Activated CD4-positive, alpha-beta T cell treated with anti-CD3 and anti-CD28 coated beads for 4 hours (primary cell): Measurements from ENCODE around the gene HOXB4.

Experiments
- DNase-seq, 2 donors: peaks; one replicate each; pipeline ENCODE4 v3.0.0-alpha.2; 2020

The HOXB4 gene

DNA sequence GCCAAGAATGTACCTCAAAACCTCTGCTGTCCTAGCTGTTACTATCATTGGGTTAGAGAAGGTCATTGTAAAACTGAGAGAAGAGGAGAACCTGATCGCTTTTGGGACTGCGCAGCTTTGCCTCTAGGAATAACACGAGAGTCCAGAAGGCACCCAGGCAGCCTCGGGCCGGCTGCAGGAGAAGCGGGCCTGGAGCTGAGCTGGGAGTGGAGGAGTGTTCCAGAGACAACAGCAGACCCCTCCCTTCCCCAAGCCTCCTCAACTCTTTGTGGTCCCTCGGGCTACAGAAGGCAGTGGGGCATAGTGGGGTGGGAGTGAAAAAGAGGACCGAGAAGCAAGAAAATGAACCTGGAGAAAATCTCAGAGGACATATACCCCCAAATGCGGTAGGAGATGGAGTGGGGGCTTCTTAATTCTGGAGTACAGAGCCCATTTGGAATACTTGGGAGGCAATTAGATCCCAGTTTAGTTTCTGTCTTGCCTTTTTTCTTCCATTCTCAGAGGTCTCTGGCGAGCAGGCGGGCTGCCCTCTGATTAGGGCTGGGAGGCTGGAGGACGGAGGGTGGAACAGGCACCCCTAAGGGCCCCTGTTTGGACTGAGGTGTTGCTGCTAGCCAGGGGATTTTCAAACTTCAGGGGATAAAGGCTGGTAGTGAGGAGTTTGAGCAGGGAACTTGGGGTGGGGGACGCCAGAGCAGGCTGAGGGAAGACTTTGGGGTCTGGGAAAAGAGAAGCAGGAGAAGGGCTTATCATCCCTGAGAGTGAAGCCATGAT, 19.9 kb downstream of the HOXB4 start:
- DNase-seq: no peak

DNA sequence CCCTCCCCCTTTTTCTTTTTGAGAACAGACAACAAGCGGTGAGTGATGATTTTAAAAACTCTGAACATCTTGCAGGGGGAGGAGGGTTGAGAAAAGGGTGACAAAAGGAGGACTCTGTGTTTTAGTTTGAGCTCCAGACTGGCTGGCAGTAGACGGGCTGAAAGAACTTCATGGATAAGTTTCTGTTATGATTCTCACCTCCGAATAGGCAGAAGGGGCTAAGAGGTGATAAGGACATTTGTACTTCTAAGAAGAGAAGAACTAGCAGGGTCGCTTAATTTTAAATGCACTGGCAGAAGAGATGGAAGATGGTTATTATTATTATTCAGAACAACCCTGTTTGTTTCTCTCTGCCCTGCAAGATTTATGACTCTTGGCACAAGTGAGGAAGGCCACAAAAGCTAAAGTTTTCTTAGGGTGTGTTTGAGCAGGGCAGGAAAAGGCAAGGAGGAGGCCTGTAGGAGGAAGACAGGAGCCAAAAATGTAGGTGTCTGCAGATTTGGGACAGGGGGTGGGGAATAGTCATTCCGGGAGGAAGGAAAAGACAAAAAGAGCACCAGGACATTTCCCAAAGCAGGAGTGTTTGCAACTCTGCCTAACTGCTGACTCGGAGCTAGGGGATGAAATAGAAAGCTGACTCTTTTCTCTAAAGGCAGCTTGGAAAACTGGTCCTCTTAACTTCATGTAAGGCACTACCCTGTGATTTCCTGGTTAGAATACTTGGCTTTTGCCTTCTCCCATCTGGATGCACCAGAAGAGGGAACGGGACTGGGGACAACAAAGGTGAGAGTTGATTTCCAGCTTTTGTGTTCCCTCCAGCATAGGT, 21.4 kb downstream of the HOXB4 start:
- no peak for DNase-seq

DNA sequence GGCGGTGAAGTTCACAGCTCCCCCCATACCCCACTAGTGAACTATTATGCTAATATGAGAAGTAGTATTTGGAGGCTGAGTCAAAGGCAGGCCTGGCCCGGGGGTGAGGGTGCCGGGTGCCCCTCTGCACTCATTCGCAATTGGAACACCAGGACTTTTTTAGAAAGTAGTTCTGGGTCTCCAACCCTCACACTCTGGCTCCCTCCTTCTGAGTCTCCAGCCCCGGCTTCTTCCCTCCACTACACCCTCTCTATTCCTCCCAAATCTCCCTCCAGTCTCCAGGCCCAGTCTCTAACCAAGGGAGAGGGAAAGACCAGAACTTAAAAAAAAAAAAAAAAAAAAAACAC, 21.9 kb downstream of the HOXB4 start:
- DNase-seq: no peak

DNA sequence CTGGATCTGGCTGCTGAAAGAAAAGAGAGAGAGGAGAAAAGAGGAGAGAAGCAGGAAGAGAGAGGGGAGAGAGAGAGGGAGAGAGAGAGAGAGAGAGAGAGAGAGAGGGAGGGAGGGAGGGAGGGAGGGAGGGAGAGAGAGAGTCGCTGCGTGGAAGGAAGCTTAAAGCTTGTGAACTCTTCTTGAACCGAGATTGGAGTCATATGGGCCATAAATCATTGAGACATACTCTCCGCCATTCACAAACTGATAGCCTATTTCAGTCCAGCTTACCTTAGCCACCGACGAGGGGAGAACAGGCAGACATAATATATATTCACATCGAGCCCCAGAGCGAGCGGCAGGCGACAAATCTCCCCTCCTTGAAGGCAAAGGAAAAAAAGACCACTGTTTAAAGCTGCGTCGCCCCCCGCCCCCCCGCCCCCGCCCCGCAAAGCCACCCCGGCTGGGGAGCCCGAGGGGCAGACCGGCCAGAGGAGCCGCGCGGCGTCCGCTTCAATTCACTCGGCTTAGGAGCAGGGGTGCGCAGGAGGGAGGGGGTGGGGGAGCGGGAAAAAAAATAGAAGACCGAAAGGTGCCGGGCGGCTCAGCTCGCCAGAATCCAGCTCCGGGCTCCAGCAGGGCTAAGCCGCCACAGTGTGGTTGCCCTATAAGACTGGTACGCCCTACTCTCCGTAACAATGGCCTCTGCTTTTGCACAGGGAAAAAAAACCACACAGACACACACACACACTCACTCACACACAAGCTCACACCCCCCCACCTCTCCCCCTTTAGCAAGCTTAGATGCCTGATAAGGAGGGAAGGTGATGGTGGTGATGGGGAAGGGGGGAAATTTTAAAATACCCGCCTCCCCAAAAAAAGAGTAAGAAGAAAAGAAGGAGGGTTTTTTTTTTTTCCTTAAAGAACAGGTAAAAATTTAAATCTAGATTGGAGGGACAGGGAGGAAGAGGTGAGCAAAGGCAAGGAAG, 22.6 kb downstream of the HOXB4 start:
- no peak for DNase-seq

DNA sequence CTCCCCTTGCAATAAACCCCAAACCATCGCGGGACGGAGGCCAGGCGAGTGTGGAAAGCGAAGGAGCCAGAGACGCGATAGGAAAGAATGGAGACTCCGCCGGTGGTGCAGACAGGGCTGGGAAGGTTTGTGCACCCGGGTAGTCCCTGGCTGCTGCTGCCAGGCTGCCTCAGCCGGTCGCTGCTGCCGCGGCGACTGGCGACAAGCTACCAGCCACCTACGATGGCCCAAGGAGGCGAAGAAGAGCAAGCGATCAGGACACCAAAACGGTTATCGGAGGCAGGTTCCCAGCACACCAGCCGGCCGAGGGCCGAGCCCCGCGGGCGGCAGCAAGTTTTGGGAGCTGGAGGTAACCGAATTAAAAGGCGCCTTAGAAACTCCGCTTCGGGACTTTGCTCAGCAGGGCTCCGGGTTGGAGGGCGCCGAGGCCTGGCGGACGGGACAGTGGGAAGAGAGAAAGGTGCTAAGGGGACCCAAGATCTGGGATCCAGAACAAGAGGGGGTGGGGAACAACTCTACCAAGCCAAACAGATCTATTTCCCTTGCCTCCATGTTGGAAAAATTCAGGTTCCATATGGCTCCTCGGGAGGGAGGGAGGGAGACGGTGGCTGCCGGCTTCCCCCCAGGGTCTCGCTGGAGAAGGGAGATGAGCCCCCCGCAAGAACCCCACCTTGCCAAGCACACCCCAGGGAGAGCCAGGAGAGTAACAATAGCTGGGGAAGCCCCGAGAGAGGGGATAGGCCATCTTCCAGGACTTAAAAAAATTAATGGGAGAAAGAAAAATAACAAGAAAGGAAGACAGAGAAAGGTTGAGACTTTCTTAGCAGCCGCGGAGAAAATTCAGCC, 23.5 kb downstream of the HOXB4 start:
- no peak for DNase-seq

DNA sequence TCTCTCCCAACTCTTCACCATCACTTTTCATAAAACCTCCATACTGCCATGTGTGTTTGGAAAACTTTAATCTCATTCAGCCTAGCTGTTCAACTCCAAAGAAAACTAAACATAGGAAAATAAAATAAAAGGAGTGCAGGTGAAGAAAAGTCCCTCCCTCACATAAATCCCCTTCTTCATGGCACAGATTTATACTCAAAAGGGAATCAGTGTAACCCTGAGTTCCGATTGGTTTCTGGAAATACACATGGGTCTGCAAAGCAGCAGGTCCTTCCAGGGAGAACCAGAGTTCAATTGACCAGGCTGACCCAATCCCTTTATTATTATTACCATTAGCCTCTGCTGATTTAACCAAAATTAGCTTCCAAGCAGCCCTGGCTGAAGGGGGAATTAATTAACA, 24.3 kb downstream of the HOXB4 start:
- DNase-seq: no peak

DNA sequence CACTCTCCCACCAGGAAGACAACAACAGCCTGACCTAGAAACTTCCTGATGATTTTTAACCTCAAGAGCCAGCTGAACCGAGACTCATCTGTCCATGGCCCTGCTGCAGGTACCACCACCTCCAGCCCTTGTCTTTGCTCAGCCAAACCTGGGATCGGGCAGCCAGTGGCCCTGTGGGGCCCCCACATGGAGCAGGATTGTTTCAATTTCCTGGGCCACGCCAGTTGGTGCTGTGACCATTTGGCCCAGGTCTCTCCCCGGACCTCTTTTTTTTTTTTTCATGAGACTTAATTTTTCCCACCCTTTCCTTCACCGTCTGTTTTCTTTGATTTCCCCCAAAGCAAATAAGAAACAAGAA, 25.0 kb downstream of the HOXB4 start:
- DNase-seq: no peak

DNA sequence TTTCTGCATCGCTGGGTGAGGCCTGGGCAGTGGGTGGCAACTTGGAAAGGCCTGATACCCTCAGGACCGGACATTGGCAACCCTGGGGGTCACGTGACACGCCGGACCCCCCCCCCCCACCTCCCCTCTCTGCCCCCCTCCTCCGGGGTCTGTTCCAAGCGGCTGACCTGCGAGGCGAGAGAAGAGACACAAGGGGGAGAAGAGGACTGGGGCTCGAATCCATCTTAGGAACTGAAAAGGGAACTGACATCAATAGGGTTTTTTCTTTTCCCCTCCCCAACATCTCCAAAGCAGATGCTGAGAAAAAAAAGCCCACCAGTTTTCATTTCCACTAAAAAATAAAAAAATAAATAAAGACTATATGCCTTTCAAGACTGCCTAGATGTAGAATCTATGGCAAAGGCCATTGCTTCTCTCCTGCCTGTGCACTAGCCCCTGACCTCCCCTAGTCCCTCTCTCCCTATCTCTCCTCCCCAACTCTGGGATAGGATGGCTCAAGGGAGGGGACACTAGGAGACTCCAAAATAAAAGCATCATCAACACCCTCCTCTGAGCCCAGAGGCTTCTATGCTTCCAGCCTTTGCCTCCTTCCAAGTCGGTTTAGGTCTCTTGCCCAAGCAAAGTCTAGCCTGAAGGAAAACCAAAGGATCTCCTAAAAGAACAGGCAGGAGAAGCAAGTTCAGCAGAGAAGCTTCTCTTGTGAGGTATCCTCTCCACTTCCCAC, 25.5 kb downstream of the HOXB4 start:
- DNase-seq: no peak

DNA sequence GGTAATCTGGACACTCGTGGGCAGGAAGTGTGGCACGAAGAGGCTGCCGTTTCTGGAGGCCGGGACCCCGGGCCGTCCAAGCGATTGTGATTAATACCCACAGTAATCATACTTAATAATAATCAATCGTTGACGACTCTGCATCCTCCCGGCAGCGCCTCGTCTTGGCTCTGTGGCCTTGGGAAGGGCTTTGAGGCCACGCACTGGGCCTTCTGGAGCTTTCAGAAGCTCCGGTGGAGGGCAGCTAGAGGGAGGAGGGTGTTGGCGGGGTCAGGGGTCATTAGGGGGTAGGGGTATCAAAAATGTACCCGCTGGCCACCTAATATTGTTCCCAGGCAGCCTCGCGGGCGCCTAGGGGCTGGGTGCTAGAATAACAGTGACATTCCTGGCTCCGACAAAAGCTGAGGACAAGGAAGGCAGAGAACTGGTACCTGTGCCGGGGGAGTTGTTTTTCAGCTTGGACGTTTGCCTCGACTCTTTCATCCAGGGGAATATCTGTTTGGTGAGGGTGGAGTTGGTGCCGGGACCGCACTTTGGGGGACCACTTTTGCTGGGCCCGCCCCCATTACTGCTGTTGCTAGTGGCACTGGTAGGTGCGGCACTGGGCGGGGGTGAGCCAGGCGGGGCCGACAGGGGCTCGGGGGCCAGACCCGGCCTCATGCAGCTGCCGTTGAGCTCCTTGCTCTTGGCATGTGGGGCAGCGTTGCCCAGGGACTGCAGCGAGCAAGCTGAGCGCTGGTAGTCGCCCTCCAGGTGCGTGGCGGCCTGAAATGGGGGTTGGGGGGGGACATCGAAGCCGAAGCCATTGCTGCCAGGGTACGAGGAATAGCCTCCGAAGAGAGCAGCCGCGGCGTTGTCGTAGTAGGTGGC, 26.3 kb downstream of the HOXB4 start:
- no peak for DNase-seq

DNA sequence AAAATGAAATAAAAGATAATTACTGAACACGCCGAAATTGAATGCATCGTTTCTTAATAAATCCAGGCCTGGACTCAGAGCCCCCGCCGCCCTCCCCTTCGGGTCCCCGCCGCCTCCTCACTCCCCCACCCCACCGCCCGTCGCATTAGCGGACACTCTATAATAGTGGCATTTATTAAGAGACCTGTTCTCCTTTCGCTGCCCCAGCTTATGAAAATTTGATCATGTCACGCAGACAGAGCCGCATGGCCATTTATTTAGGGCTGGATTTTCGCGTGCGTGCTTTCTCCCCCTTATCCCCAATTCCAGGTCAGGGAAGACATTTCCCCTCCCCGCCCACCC, 27.0 kb downstream of the HOXB4 start:
- no peak for DNase-seq

DNA sequence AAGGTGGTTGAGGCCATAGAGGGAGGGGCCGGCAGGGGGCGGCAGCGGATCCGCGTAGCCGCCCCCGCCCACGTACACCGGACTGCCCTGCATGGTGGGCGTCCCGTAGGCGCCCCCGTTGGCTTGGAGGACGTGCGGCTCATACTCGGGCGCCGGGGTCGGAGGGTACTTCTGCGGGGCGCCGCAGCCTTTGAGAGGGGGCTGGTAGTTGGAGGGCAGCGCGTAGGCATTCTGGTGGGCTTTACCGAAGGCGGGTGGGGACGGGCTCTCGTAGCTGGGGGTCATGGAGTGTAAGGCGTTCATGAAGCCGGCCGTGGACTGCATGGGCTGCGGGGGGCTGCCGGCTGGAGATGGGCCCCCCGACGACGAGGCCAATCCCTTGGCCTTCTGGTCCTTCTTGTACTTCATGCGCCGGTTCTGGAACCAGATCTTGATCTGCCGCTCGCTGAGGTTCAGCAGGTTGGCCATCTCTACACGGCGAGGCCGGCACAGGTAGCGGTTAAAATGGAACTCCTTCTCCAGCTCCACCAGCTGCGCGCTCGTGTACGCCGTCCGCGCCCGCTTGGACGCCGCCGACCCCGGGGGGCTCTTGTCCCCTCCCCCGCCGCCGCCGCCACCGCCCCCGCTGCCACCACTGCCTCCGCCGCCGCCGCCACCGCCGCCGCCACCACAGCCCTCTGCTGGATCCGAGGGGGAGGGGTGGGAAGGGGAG, 27.5 kb downstream of the HOXB4 start:
- no peak for DNase-seq

DNA sequence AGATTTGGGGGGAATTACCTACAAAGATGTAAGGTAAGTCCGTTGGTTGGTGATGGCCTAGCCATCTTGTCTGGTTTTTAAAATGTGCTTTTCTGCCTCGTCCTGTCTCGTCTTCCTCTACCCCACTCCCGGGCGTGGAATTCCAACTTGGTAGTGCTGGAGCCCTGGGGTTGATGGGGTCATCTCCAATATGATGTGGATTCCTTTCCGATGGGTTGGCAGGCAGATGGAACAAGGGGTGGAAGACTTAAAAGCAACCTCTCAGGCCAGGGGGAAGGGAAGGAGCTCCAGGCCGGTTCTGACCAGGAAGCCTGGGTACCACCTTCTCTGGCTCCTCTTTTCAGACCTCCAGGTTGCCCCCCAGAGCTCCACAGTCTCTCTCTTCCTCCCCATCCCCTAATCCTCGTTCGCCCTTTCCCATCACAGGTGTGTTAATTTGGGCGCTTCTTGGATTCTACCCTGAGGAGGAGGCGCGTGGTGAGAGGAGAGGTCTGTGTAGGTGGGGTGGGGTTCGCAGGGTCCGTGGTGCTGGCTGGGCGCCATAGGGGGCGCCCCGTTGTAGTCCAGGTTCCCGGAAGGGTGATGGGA, 28.1 kb downstream of the HOXB4 start:
- DNase-seq: no peak

DNA sequence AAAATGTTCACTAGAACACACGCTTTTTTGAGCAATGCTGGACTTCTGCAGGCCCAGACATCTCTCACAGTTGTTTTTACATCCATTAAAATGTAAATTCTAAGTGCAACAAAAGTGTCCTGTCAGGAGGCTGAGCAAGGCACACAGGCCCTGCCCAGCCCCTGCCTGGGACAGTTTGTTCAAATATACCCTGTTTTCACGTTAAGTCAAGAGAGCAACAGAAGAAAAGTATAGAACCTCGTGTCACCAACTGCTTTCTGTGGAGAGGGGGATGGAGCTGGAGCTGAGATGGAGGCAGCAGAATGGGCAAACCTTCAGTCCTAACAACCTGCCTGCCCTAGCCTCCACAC, 28.9 kb downstream of the HOXB4 start:
- DNase-seq: no peak

DNA sequence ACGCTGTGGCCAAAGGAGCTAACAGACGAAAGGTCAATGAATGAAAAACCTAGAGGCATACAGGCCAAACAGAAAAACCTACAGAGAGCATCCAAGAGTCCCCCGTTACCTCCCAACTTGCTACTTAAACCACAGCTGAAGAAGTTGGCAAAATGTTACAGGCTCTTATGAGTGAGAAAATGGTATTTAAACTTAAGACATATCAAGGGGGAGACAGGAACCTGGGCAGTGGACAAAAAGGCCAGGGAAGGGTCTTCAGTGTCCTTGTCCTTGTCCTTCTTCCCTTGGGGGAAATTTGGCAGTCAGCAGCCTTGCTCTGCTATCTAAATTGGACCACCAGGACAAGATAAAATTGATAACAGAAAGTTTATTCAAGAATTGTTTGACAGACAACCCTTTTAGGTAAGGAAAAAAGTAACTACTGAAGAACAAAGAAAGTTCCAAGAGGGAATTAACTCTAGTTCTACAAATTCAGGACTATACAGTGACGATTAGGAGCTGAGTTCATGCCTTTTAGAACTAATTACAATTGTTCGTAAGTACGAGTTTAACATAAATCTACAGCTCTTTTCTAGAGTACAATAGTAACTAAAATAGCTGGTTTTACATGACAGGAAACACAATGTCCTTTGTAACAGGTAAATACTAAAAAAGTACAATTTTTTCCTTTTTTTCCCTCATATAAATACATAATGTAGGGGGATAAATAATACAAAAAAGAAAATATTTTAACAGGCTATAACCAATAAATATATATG, 29.4 kb downstream of the HOXB4 start:
- DNase-seq: no peak

DNA sequence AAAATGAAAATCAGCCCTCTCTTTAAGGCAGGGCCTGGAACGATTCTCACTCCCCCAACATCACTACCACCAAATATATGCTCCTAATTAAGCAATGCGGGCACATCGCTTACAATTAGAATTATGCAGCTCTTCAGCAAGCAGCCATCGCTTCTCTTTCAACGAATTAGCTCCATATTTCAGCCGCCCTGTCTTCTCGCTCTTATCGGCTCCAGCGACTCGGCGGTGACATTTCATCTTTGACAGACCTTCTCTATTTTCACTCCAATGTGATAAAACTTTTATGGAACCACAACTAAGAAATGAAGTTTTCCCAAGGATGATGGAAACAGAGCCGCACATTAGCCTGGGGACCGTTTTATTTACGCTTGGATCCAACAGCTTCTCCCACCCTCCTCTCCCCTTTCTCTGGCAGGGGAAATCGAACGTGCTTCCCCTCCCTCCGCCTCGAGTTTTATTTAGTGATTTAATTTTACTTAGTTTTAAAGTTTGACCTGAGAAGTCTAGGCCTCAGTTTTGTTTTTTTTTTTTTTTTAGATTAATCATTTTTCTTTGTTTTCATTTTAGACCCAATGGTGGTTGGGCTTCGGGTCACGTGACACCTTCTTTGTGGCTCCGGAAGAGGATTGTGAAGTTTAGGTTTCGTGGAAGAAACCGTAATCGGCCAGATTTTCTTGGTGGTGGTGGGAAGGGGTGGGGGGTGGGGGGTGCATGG, 30.2 kb downstream of the HOXB4 start:
- DNase-seq: peak; percentile 39 to 43

DNA sequence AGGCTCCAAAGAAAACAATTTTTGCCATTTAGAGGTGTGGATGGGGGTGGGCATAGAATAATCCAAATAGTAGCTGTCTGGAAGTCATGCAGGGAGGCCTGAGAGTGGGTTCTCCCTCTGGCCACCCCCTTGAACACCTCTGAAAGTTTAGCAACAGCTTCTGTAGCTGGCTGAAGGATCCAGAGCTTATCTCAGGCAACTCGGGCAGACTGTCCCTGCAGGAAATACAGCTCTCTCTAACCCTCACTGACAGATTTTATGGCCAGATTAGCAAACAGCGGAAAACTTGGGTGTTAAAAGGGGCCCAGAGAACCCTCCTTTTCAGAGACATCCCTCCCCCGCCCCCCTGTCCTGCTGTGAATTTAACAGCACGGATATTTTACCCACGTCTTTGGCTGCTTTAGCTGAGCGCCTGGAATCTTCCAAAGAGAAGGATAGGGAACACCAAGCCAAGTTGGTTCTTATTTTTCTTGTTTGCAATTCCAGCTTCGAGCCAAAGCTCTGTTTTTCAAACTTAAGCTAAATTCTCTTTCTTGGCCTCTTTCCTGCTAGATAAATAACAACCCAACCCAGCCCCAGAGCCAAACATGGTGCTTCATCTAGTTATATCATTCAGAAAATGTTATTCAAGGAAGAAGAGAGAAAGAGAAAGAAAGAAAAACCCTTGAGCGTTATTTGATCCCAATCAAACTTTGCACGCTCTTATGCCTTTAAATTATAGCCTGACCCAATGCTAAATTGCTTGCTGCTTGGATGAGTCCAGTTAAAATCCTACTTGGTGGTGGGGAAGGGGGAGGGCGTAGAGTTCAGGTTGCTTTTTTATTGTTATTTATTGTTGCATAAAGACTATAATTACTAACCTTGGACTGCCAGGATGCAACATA, 31.0 kb downstream of the HOXB4 start:
- no peak for DNase-seq
